Karpas-422 (cell line): ENCODE data around the gene NKX2-4. TPM values are rescaled to one million over a fixed set of nuclear protein-coding genes. Genes with fewer than 3 reads are reported as not detected.
"Not testable (repeated sequence)": the region's sequence is repeated elsewhere in the genome, so short reads cannot be mapped to it uniquely, and the experiment has no call there.

Experiments used
- DNase-seq: peaks from one replicate; pipeline ENCODE4 v3.0.0-alpha.2; 2015
- H2AFZ ChIP-seq: fragments of 200-600 bp; sonication (generic); 2 replicates; pipeline ENCODE4 v1.6.1; 2014; ENCODE audit warnings: antibody characterized with exemption, low read length, mixed read lengths
- H3K27ac ChIP-seq: fragments of 200-600 bp; sonication (generic); 2 replicates; pipeline ENCODE4 v1.5.1; 2014; ENCODE audit warnings: mild to moderate bottlenecking, low read length, moderate library complexity
- H3K27me3 ChIP-seq: fragments of 200-600 bp; sonication (generic); 2 replicates; pipeline ENCODE4 v1.6.1; 2014; ENCODE audit warnings: low read length, mixed read lengths
- H3K36me3 ChIP-seq: fragments of 200-600 bp; sonication (generic); 2 replicates; pipeline ENCODE4 v1.6.1; 2014; ENCODE audit warnings: low read length, mixed read lengths; ENCODE audit not compliant: insufficient read depth
- H3K4me1 ChIP-seq: fragments of 200-600 bp; sonication (generic); 2 replicates; pipeline ENCODE4 v1.6.1; 2014; ENCODE audit warnings: mild to moderate bottlenecking, low read length, mixed read lengths
- H3K4me2 ChIP-seq: fragments of 200-600 bp; sonication (generic); 2 replicates; pipeline ENCODE4 v1.6.1; 2014; ENCODE audit warnings: low read length, low read depth, mild to moderate bottlenecking; ENCODE audit not compliant: poor library complexity, severe bottlenecking
- H3K4me3 ChIP-seq: fragments of 200-600 bp; sonication (generic); 2 replicates; pipeline ENCODE4 v1.5.1; 2014; ENCODE audit warnings: mild to moderate bottlenecking, antibody characterized with exemption, low read length, mixed read lengths
- H3K79me2 ChIP-seq: fragments of 200-600 bp; sonication (generic); 2 replicates; pipeline ENCODE4 v1.6.1; 2014; ENCODE audit warnings: mild to moderate bottlenecking, low read length, mixed read lengths
- H3K9ac ChIP-seq: fragments of 200-600 bp; sonication (generic); 2 replicates; pipeline ENCODE4 v1.6.0; 2014; ENCODE audit warnings: low read length
- H3K9me2 ChIP-seq: fragments of 200-600 bp; sonication (generic), shearing (Covaris generic); replicated peaks from 2 replicates; pipeline ENCODE4 v1.6.0; 2014; ENCODE audit warnings: mild to moderate bottlenecking, low read length, moderate library complexity; ENCODE audit not compliant: insufficient read depth
- H3K9me3 ChIP-seq: fragments of 300-700, 200-600 bp; sonication (generic); 2 replicates; pipeline ENCODE4 v1.6.1; 2014; ENCODE audit warnings: low read length, mixed read lengths
- H4K20me1 ChIP-seq: fragments of 200-600 bp; sonication (generic); 2 replicates; pipeline ENCODE4 v1.6.1; 2014; ENCODE audit warnings: mild to moderate bottlenecking, antibody characterized with exemption, low read length, low read depth; ENCODE audit not compliant: insufficient read depth
- total RNA-seq: library from RNA; depleted of rRNA; stranded (reverse); fragments of >200 nt; shearing (Covaris generic); gene quantifications from 2 replicates; pipeline ENCODE4 v1.2.3, GENCODE V29; 2014; ENCODE audit warnings: low replicate concordance

Gene NKX2-4
- total RNA-seq, 1 experiment from 2014 or later = not detected

DNA sequence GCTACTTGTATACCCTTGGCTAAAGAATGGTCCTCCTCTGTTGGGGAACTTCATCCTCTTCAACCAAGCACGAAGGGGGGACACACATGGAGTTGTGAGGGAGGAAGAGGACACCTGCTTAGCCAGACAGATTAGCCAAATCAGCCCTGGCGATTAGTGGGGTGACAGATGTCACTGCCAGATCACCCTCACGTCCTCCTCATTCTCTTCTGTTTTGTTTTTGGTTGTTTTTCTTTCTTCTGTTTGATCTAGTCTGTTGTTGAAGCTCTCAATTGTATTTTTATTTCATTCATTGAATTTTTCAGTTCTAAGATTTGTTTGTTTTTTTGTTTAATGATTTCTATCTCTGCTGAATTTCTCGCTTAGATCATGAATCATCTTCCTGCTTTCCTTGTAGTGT is 27.5 kb upstream of the NKX2-4 start:
- no peaks in the 10 kb centered on the region; the same call in 1 of the 2 replicates for H3K36me3 ChIP-seq
- H3K27me3 ChIP-seq = no peaks in the 10 kb centered on the region
- peaks cover 15% of the 10 kb centered on the region for H3K9me3 ChIP-seq
- H2AFZ ChIP-seq = no peak overlapping the region
- H3K79me2 ChIP-seq = no peaks in the 10 kb centered on the region
- no peak overlapping the region for H3K9ac ChIP-seq
- H3K4me1 ChIP-seq = no peaks in the 10 kb centered on the region
- no peak overlapping the region for H3K4me3 ChIP-seq
- no peak overlapping the region for H3K4me2 ChIP-seq
- H3K9me2 ChIP-seq = no peaks in the 10 kb centered on the region
- H3K27ac ChIP-seq = no peak overlapping the region
- H4K20me1 ChIP-seq = no peaks in the 10 kb centered on the region
- no peak for DNase-seq

DNA sequence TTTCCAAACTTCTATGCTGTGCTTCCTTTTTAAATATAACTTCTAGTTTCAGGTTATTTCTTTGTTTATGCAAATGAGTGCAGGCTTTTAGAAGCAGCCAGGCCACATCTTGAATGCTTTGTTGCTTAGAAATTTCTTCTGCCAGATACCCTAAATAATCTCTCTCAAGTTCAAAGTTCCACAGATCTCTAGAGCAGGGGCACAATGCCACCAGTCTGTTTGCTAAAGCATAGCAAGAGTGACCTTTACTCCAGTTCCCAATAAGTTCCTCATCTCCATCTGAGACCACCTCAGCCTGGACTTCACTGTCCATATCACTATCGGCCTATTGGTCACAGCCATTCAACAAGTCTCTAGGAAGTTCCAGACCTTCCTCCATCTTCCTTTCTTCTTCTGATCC is 26.4 kb upstream of the NKX2-4 start:
- H3K4me3 ChIP-seq, H3K9ac ChIP-seq, H3K27me3 ChIP-seq, H4K20me1 ChIP-seq, H3K36me3 ChIP-seq, DNase-seq, H3K79me2 ChIP-seq, H3K9me2 ChIP-seq, H3K4me2 ChIP-seq, H3K27ac ChIP-seq, H2AFZ ChIP-seq, H3K4me1 ChIP-seq: not testable (repeated sequence)
- H3K9me3 ChIP-seq = peaks cover 15% of the 10 kb centered on the region

DNA sequence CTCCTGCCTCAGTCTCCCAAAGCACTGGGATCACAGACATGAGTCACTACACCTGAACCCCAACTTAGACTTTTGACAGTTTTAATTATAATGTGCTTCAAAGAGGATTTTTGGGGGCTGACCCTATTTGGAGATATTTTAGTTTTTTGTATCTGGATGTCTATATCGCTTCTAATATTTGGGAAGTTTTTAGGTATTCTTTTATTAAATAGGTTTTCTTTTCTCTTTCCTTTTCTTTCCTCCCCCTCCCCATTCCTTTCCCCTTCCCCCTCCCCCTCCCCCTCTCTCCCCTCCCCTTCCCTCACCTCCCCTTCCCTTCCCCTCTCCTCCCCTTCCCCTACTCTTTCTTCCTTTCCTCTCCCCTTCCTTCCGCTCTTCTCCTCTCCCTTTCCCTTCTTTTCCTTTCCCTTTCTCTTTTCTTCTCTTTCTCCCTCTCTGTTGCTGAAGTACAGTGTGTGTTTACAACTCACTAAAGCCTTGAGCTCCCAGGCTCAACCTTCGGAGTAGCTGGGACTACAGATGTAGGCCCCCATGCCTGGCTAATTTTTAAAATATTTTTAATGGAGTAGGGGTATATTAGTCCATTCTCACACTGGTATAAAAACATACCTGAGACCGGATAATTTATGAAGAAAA is 24.4 kb upstream of the NKX2-4 start:
- Histone ChIP-seq H3K79me2 (no peaks in the 10 kb centered on the region), H3K36me3 (no peaks in the 10 kb centered on the region; the same call in 1 of the 2 replicates), H4K20me1 (no peaks in the 10 kb centered on the region), H3K9ac (no peak overlapping the region), H3K4me3 (no peak overlapping the region), H2AFZ (no peak overlapping the region), H3K4me2 (no peak overlapping the region), H3K9me2 (no peaks in the 10 kb centered on the region), H3K4me1 (no peaks in the 10 kb centered on the region), H3K9me3 (peaks cover 15% of the 10 kb centered on the region), H3K27me3 (no peaks in the 10 kb centered on the region), H3K27ac (no peak overlapping the region)
- DNase-seq = no peak

DNA sequence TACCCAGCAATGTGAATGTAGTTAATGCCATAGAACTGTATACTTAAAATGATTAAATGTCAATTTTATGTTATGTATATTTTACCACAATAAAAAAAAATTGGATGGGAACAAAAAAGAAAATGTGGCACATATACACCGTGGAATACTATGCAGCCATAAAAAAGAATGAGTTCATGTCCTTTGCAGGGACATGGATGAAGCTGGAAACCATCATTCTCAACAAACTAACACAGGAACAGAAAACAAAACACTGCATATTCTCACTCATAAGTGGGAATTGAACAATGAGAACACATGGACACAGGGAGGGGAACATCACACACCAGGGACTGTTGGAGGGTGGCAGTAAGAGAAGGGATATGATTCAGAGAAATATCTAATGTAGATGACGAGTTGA is 21.8 kb upstream of the NKX2-4 start:
- H3K4me3 ChIP-seq, DNase-seq, H4K20me1 ChIP-seq, H3K4me1 ChIP-seq, H2AFZ ChIP-seq, H3K9me3 ChIP-seq, H3K27ac ChIP-seq, H3K4me2 ChIP-seq, H3K36me3 ChIP-seq, H3K9me2 ChIP-seq, H3K27me3 ChIP-seq, H3K79me2 ChIP-seq, H3K9ac ChIP-seq: not testable (repeated sequence)

DNA sequence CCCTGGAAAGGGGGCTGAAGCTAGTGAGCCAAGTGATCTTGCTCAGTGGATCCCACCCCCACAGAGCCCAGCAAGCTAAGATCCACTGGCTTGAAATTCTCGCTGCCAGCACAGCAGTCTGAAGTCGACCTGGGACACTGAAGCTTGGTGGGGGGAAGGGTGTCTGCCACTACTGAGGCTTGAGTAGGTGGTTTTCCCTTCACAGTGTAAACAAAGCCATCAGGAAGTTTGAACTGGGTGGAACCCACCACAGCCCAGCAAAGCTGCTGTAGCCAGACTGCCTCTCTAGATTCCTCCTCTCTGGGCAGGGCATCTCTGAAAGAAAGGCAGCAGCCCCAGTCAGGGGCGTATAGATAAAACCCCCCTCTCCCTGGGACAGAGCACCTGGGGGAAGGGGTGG is 16.7 kb upstream of the NKX2-4 start:
- H3K79me2 ChIP-seq, H3K9me2 ChIP-seq, H3K9ac ChIP-seq, H3K36me3 ChIP-seq, H3K4me2 ChIP-seq, H3K27ac ChIP-seq, H4K20me1 ChIP-seq, H2AFZ ChIP-seq, H3K9me3 ChIP-seq, H3K27me3 ChIP-seq, DNase-seq, H3K4me3 ChIP-seq, H3K4me1 ChIP-seq: not testable (repeated sequence)

DNA sequence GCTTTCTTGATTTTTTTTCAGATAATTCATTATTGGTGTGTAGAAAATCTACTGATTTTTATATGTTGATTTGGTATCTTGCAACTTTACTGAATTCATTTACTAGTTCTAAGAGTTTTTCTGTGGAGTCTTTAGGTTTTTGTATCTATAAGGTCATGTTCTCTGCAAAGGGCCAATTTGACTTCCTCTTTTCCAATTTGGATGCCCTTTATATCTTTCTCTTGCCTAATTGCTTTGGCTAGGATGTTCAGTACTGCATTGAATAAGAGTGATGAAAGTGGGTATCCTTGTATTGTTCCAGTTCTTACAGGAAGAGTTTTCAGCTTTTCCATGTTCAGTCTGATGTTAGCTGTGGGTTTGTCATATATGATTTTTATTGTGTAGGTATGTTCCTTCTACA is 14.4 kb upstream of the NKX2-4 start:
- Histone ChIP-seq H2AFZ (no peak overlapping the region), H4K20me1 (no peaks in the 10 kb centered on the region), H3K36me3 (no peaks in the 10 kb centered on the region), H3K9me2 (no peaks in the 10 kb centered on the region), H3K4me2 (no peak overlapping the region), H3K9me3 (no peaks in the 10 kb centered on the region), H3K4me1 (no peaks in the 10 kb centered on the region), H3K9ac (no peak overlapping the region), H3K27ac (no peak overlapping the region), H3K27me3 (no peaks in the 10 kb centered on the region), H3K4me3 (no peak overlapping the region), H3K79me2 (no peaks in the 10 kb centered on the region)
- no peak for DNase-seq

DNA sequence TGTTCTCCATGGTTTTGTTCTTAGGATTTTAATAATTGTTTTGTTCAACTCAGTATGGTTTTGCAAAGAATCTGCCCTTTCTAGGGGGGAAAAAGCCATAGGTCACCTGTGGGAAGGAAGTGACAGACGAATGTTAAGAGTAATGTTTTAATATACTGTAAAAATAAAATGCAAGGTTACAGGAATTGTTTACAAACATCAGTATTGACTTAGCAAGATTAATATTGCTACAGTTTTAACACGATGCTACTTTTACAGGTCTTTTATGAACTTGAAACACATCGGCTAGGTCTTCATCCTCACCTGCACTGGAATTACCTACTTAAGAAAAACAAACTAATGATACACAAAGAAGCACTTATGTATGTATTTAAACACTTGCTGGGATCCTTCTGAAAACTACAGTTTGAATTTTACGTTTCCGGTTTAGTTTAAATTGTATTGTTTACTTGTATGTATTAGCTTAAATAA is 1.7 kb upstream of the NKX2-4 start:
- Histone ChIP-seq H3K9me3 (no peaks in the 10 kb centered on the region), H3K4me1 (no peaks in the 10 kb centered on the region), H3K27me3 (no peaks in the 10 kb centered on the region)

DNA sequence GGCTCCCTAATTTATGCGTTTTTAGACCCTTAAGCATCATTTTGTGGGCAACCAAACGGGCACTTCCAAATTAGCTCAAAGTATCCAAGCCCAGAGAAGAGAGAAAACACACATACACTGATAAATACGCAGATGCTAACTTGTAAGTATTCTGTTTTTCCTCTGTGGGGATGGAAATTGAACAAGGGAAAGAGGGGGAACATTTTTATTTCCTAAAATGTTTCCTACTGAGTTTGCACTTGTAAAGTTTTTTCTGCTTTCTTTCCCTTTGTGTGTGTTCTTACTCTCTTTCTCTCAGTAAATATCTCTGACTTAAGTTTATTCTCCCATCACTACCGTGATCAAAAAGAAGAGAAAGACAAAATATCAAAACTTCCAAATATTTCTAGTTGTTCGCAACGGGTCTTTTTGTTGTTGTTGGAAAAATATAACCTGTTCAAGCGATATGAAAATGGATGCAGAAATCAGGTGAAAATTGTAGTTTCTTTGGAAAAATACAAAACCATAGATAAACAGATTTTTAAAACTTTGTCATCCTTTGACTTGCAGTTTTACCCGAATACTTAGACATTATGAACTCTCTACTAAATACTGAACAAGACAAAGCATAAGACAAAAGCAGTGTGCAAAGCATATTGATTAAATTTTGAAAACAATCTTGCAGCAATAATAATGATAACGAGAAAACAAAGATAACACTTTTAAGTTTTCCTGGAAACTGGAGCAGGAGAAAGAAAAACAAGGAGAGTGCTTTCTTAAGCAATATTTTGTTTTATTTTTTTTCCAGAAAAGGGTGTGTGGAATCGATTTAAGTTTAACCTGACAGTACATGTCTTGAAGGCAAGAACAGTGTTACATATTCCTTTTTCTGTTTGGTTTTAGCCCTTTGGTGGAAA is 1.0 kb upstream of the NKX2-4 start:
- H3K27me3 ChIP-seq = no peaks in the 10 kb centered on the region
- no peaks in the 10 kb centered on the region for H4K20me1 ChIP-seq
- no peak overlapping the region for H3K9ac ChIP-seq
- no peak for DNase-seq
- H3K36me3 ChIP-seq = no peaks in the 10 kb centered on the region
- H3K4me2 ChIP-seq = no peak overlapping the region
- no peak overlapping the region for H2AFZ ChIP-seq
- no peak overlapping the region for H3K4me3 ChIP-seq
- H3K9me2 ChIP-seq = no peaks in the 10 kb centered on the region
- no peak overlapping the region for H3K27ac ChIP-seq
- no peaks in the 10 kb centered on the region for H3K79me2 ChIP-seq
- H3K4me1 ChIP-seq = no peaks in the 10 kb centered on the region
- H3K9me3 ChIP-seq = no peaks in the 10 kb centered on the region

More for the DNA sequence above, 1.7 kb upstream of the NKX2-4 start:
- no peaks in the 10 kb centered on the region for H4K20me1 ChIP-seq
- no peak overlapping the region for H3K9ac ChIP-seq
- no peaks in the 10 kb centered on the region for H3K9me2 ChIP-seq
- H2AFZ ChIP-seq = no peak overlapping the region
- H3K4me3 ChIP-seq = no peak overlapping the region
- no peak overlapping the region for H3K27ac ChIP-seq
- H3K4me2 ChIP-seq = no peak overlapping the region
- DNase-seq = no peak
- no peaks in the 10 kb centered on the region for H3K79me2 ChIP-seq
- H3K36me3 ChIP-seq = no peaks in the 10 kb centered on the region
